AG10803 (cell line): ENCODE results near the gene KRT222.

Source experiments
- DNase-seq: peaks from one replicate; pipeline ENCODE4 v3.0.0; 2010; ENCODE audit warnings: low read depth
- H3K4me3 ChIP-seq: 2 replicates; pipeline ENCODE4 v1.5.1; 2011; ENCODE audit warnings: mild to moderate bottlenecking, low read length, control low read depth
- CTCF ChIP-seq: conservative IDR thresholded peaks from 2 replicates; pipeline ENCODE4 v1.5.1; 2011; ENCODE audit warnings: mild to moderate bottlenecking, low read length, control low read depth, inconsistent platforms

Gene KRT222

DNA sequence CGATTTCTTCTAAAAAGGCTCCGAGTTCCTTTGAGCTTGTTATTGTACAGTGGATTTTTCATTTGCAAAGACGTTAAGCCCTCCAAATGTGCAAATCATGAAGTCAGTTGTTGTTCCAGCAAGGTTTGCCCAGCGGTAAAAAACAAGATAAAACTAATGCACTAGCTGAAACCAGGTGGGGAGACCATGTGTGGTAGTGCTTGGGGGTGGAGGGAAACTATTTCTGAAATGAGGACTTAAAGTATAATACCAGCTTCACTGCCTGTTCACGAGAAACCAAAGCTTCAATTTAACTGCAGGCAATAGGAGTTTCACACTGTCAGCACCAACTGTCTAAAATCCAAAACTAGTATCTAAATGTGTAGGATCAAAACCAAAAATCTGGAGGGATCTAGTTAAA lies 39.7 kb downstream of the KRT222 start:
- no peak overlapping the region for H3K4me3 ChIP-seq
- no peak for TF ChIP-seq CTCF
- DNase-seq: no peak

- H3K4me3 ChIP-seq: no peak overlapping the region
- DNase-seq: no peak
- TF ChIP-seq CTCF: no peak
Measured at GRCh38 chr17:40623419-40624210, 41.4 kb downstream of the KRT222 start.

DNA sequence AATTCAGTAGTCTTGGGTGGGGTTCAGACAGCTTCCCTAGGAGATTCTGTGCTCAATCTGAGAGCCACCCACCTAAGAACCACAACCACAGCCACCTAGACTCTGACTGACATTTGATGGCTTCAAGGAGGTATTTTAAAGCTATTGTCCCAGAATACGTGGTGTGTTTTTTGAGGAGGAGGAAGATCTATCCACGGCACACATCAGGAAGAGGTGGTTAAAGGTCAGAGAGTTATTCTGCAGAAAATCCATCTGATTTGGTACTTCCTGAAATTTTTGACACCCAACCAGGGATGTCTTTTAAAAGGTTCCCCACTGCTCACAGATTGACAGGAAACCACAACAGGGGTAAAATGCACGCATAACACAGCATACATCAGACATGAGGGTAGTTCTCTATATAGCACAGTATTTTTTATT lies 42.5 kb downstream of the KRT222 start:
- DNase-seq: no peak

DNA sequence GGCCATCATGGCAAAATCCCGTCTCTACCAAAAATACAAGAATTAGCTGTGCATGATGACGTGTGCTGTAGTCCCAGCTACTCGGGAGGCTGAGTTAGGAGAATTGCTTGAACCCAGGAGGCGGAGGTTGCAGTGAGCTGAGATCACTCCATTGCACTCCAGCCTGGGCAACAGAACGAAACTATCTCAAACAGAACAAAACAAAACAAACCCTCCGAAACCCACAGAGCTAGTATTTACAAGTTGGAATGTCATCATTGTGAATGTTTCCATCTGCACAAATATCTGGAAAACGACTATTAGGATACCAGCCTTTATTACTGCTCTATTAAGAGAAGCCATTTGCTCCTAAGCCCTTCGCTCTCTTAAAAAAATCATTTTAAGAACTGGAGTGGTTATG lies 43.4 kb downstream of the KRT222 start:
- TF ChIP-seq CTCF: no peak
- H3K4me3 ChIP-seq: no peak overlapping the region
- DNase-seq: peak; percentile 21

More for the DNA sequence above, 42.5 kb downstream of the KRT222 start:
- H3K4me3 ChIP-seq: no peak overlapping the region
- no peak for TF ChIP-seq CTCF

- no peak overlapping the region for H3K4me3 ChIP-seq
- TF ChIP-seq CTCF: no peak
- no peak for DNase-seq
Measured at GRCh38 chr17:40621019-40621418, 44.0 kb downstream of the KRT222 start.

- DNase-seq: no peak
- no peak overlapping the region for H3K4me3 ChIP-seq
- TF ChIP-seq CTCF: no peak
Measured at GRCh38 chr17:40618754-40619625, 46.0 kb downstream of the KRT222 start.
